ENCODE data around the gene BMI1.

- TF ChIP-seq, protein P1, sequence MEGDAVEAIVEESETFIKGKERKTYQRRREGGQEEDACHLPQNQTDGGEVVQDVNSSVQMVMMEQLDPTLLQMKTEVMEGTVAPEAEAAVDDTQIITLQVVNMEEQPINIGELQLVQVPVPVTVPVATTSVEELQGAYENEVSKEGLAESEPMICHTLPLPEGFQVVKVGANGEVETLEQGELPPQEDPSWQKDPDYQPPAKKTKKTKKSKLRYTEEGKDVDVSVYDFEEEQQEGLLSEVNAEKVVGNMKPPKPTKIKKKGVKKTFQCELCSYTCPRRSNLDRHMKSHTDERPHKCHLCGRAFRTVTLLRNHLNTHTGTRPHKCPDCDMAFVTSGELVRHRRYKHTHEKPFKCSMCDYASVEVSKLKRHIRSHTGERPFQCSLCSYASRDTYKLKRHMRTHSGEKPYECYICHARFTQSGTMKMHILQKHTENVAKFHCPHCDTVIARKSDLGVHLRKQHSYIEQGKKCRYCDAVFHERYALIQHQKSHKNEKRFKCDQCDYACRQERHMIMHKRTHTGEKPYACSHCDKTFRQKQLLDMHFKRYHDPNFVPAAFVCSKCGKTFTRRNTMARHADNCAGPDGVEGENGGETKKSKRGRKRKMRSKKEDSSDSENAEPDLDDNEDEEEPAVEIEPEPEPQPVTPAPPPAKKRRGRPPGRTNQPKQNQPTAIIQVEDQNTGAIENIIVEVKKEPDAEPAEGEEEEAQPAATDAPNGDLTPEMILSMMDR (IDR thresholded peaks at IDR 0.05) = no peak
- no peak for TF ChIP-seq POLR2A (IDR thresholded peaks at IDR 0.05)
Measured at GRCh38 chr10:22345301-22346095, 24.6 kb downstream of the BMI1 start, which contains the start of gene SPAG6.
